ENCODE measurements around the gene MYOZ3.

GRCh38 chr5:150616024-150616470, 45.0 kb upstream of the MYOZ3 start:
- TF ChIP-seq RAD21 (IDR thresholded peaks at IDR 0.05; ENCODE audit: low read depth) (no peak), POLR2A (IDR thresholded peaks at IDR 0.05; ENCODE audit: borderline replicate concordance, extremely low read depth, insufficient read depth, insufficient read length) (no peak), EZH2phosphoT487 (IDR thresholded peaks at IDR 0.05; ENCODE audit: borderline replicate concordance) (no peak), POLR2AphosphoS5 (IDR thresholded peaks at IDR 0.05; ENCODE audit: low read depth, low read length) (no peak), EZH2 (IDR thresholded peaks at IDR 0.05) (no peak), MAX (IDR thresholded peaks at IDR 0.05) (no peak), ZBTB33 (IDR thresholded peaks at IDR 0.05; ENCODE audit: extremely low read depth, insufficient replicate concordance, low read length) (no peak)
- TF ChIP-seq, protein P1, sequence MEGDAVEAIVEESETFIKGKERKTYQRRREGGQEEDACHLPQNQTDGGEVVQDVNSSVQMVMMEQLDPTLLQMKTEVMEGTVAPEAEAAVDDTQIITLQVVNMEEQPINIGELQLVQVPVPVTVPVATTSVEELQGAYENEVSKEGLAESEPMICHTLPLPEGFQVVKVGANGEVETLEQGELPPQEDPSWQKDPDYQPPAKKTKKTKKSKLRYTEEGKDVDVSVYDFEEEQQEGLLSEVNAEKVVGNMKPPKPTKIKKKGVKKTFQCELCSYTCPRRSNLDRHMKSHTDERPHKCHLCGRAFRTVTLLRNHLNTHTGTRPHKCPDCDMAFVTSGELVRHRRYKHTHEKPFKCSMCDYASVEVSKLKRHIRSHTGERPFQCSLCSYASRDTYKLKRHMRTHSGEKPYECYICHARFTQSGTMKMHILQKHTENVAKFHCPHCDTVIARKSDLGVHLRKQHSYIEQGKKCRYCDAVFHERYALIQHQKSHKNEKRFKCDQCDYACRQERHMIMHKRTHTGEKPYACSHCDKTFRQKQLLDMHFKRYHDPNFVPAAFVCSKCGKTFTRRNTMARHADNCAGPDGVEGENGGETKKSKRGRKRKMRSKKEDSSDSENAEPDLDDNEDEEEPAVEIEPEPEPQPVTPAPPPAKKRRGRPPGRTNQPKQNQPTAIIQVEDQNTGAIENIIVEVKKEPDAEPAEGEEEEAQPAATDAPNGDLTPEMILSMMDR (IDR thresholded peaks at IDR 0.05 in 2 of 3, conservative IDR thresholded peaks at IDR 0.05 in 1 of 3; ENCODE audit: borderline replicate concordance in 1 of 3, insufficient read depth in 1 of 3, low read depth in 2 of 3, low read length in 2 of 3), result no peak

All from HCT116 (cell line).